GM12892 (cell line): ENCODE results near the gene SLC38A7.
A peak's percentile ranks its signal among the peaks of the same experiment; 100 is the strongest.

ENCODE experiments used
- DNase-seq: peaks from one replicate; pipeline ENCODE4 v3.0.0; 2011; ENCODE audit not compliant: insufficient read length
- FAIRE-seq: peaks from 2 replicates; lab custom pipeline; 2011; peaks lifted over from hg19 to GRCh38; lab: Jason Lieb, UNC
- POLR2A ChIP-seq: IDR thresholded peaks from 2 replicates; pipeline ENCODE4 v1.6.1; 2011; ENCODE audit warnings: low read depth, low read length, control low read depth
- POLR2AphosphoS5 ChIP-seq: IDR thresholded peaks from 2 replicates; pipeline ENCODE4 v1.6.1; 2011; ENCODE audit warnings: low read depth, low read length, control low read depth
- TAF1 ChIP-seq: IDR thresholded peaks from 2 replicates; pipeline ENCODE4 v1.6.1; 2011; ENCODE audit warnings: low read depth, mild to moderate bottlenecking, control low read depth, low read length, borderline replicate concordance

SLC38A7 gene

GRCh38 chr16:58628845-58629732 is 55.5 kb downstream of the SLC38A7 start:
- no peak for TF ChIP-seq TAF1
- no peak; the same call in 1 of the 2 replicates for TF ChIP-seq POLR2A
- TF ChIP-seq POLR2AphosphoS5, result 0 out of 2 replicates have a peak, but pooled peaks have one; percentile 7
- no peak for DNase-seq

GRCh38 chr16:58624209-58624608 is 60.4 kb downstream of the SLC38A7 start:
- FAIRE-seq (no peak), DNase-seq (no peak)
- TF ChIP-seq POLR2A (no peak), TAF1 (no peak), POLR2AphosphoS5 (no peak)

More at GRCh38 chr16:58628845-58629732, 55.5 kb downstream of the SLC38A7 start:
- FAIRE-seq, result no peak

- TF ChIP-seq TAF1 (no peak), POLR2A (no peak), POLR2AphosphoS5 (no peak)
- no peak for FAIRE-seq
- DNase-seq, result no peak
Observed at GRCh38 chr16:58620396-58620795, 64.2 kb downstream of the SLC38A7 start.

- FAIRE-seq (no peak), DNase-seq (no peak)
- TF ChIP-seq POLR2A, result no peak
- no peak for TF ChIP-seq POLR2AphosphoS5
- TF ChIP-seq TAF1, result no peak
Observed at GRCh38 chr16:58615280-58615679, 69.3 kb downstream of the SLC38A7 start.
